ENCODE data around the gene HIGD2B.
"Not testable (repeated sequence)": the region's sequence is repeated elsewhere in the genome, so short reads cannot be mapped to it uniquely, and the experiment has no call there.

Gene HIGD2B

GRCh38 chr15:72676838-72677237 is 9.1 kb downstream of the HIGD2B start:
- DNase-seq (ENCODE audit: low read depth): no peak

DNA sequence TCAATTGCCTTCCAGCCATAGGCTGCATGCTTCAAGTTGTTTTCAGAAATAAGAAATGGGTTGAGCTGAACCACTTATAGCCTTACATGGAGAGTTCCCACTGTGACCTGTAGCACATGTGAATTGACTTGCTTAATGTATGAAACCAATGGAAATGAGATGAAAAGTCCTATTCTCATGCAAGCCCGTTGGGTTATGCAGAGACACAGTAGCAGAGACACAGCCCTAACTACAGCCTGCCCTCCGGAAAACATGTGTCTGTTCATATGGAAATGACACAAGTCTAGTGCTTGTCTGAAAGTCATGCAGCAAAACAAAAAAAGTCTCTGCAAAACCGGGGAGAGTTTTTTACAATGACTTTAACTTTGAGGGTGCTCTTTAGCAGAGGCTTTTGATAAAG is 14.5 kb downstream of the HIGD2B start:
- DNase-seq (ENCODE audit: low read depth): no peak

DNA sequence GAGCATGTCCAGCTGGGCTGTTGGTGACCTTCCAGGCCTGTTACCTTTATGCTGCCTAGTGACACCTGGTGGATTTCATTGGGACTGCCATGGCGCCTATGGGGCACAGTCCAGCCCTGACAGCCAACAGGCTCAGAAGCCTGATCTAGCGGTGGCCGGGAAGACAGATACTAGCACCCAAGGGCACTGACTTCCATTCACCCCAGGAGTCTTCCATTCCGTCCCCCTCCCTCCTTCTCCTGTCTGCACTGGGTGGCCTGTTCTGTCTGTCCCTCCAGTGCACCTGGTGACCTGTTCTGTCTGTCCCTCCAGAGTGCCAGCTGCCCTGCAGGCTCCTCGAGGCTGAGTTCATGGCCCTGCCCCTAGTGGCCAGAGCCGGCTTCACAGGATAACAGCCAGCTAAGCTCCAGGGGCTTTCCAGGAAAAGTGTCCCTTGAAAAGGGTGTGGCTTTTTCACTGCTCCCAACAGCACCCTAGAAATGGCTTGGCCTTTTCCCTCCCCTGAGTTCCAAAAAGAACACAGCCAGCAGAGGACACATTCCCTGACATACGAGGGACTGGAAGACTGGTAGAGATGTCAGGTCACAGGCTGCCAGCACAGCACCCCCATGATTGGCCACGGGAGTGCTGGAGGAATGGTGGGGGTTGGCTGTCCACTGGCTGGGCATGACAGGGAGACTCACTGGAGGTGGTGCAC is 15.2 kb downstream of the HIGD2B start:
- DNase-seq (ENCODE audit: low read depth): peak; percentile 75

- DNase-seq (ENCODE audit: low read depth): not testable (repeated sequence)
These were observed 16.2 kb downstream of the HIGD2B start for GRCh38 chr15:72669803-72670202.

- not testable (repeated sequence) for DNase-seq (ENCODE audit: low read depth)
These were observed 20.3 kb downstream of the HIGD2B start for GRCh38 chr15:72665706-72666105.

- not testable (repeated sequence) for DNase-seq (ENCODE audit: low read depth)
These were observed 22.1 kb downstream of the HIGD2B start for GRCh38 chr15:72663931-72664330.

DNA sequence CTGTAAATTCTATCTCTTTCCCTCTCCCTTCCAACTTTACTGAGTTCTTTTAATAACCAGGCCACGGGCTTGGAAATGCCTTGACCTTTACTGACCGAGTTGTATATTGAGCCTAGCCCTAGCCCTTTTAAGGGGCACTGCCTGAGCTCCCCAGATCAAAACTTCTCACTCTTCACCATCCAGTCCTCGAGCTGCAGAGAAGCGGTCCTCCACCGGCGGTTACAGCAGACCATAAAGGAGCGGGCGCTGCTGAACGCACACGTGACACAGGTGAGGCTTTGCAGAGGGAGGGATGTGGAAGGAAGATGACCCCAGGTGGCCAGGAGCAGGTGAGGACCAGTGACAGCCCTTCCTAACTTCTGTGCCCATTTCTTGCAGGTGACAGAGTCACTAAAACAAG is 24.9 kb downstream of the HIGD2B start:
- DNase-seq (ENCODE audit: low read depth): not testable (repeated sequence)

GRCh38 chr15:72656014-72656413 is 30.0 kb downstream of the HIGD2B start:
- not testable (repeated sequence) for DNase-seq (ENCODE audit: low read depth)

DNA sequence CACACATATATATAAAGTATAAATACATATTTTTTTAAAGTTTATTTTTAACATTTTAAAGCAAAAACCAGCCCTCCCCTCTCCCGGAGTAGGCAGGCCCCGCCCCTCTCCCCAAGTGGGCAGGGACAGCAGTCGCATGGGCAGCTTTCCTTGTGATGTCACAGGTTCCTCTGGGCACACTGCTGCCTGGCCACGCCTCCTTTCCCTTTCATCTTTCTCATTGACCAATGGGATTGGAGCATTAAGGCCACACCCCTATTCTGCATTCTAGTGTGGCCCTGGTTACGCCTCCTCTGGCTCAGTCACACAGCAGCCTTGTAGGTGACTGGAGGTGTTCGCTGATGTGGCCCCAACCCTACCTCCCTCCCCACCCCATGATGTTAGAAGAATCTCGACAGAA is 31.6 kb downstream of the HIGD2B start, which contains the start of gene GOLGA6B:
Gene GOLGA6B (plus strand): TSS at position 301 of the 400 bp plus-strand sequence. CDS start 41 bp downstream, at position 342.
- not testable (repeated sequence) for DNase-seq (ENCODE audit: low read depth)

- not testable (repeated sequence) for DNase-seq (ENCODE audit: low read depth)
These were observed 37.2 kb downstream of the HIGD2B start for GRCh38 chr15:72648631-72649253.

GRCh38 chr15:72642271-72642670 is 43.7 kb downstream of the HIGD2B start:
- not testable (repeated sequence) for DNase-seq (ENCODE audit: low read depth)

- not testable (repeated sequence) for DNase-seq (ENCODE audit: low read depth)
These were observed 46.1 kb downstream of the HIGD2B start for GRCh38 chr15:72639759-72640483.

GRCh38 chr15:72636519-72637282 is 49.3 kb downstream of the HIGD2B start:
- DNase-seq (ENCODE audit: low read depth): peak; percentile 19

DNA sequence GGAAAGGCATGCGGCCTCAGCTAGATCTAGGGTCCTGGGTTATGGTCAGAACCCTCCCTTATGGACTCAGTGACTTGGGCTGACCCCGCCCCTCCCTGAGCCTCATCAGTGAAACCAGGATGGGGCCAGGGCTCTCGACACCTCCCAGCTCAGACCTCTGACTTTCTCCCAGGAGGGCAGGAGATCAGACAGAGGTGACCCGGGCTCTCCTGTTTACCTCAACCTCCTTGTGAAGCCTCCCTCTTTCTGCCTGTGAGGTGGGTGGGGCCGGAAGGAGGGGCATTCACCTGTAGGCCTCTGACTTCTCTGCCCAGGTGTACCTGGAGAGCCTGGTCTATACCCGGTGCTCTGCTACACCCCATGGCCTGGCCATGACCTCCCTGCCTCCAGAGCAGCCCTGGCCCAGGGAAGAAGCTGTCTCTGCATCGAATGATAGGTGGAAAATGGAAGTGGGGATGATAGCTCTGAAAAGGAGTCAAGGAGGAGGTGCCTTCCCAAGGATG is 56.9 kb downstream of the HIGD2B start:
- not testable (repeated sequence) for DNase-seq (ENCODE audit: low read depth)

GRCh38 chr15:72628249-72629067 is 57.5 kb downstream of the HIGD2B start:
- not testable (repeated sequence) for DNase-seq (ENCODE audit: low read depth)

GRCh38 chr15:72626153-72626552 is 59.8 kb downstream of the HIGD2B start:
- DNase-seq (ENCODE audit: low read depth): not testable (repeated sequence)

All from HS-27A (cell line).